K562 (cell line): ENCODE measurements around the gene DUS1L. TPM values are rescaled to one million over a fixed set of nuclear protein-coding genes. Genes with fewer than 3 reads are reported as not detected.

Experiments
- ATAC-seq: fragments of 200-7000 bp; cut with Tn5 transposase; 3 replicates; pipeline ENCODE4 v1.9.1; 2020; ENCODE audit warnings: moderate library complexity
- BruUV-seq: library from RNA; stranded (reverse); fragments of 400-500 nt; replicated peaks from 2 replicates; lab custom pipeline; 2021; lab: Mats Ljungman, UMichigan
- CTCF ChIA-PET: fragments of 300-600 bp; formaldehyde crosslinking; extraction: SDS; loops from one replicate; lab custom pipeline; 2021; ENCODE audit warnings: low intra/inter-chr PET ratio; lab: Yijun Ruan, JAX
- POLR2A ChIA-PET: fragments of 300-600, 350-650 bp; sonication (Branson Sonifier 250); formaldehyde crosslinking; extraction: SDS; loops from one replicate; lab custom pipeline; 2021; ENCODE audit warnings: antibody characterized with exemption, inconsistent platforms; lab: Yijun Ruan, JAX
- DNase-seq, 4 experiments: peaks; one replicate each; pipeline versions ENCODE4 v3.0.0 to v3.0.0-alpha.2; 2011 to 2018; ENCODE audit warnings: low spot score in 3 of 4, mixed read lengths in 3 of 4; ENCODE audit errors: extremely low read depth in 1 of 4
- FAIRE-seq: peaks from 2 replicates; lab custom pipeline; 2011; peaks lifted over from hg19 to GRCh38; lab: Jason Lieb, UNC
- H2AFZ ChIP-seq: 2 replicates; pipeline ENCODE4 v1.6.0; 2011; ENCODE audit warnings: low read depth, low read length, control low read depth, inconsistent platforms
- H3K27ac ChIP-seq: fragments of 200-600 bp; 3 replicates; pipeline ENCODE4 v1.8.0; 2011; ENCODE audit warnings: low read depth, mild to moderate bottlenecking, control low read depth, inconsistent platforms, low read length, moderate library complexity, mixed read lengths; ENCODE audit errors: extremely low read depth
- H3K27me3 ChIP-seq, 2 experiments: fragments of 300-600 bp in 1 of 2; 2 replicates in 1 of 2; 3 replicates in 1 of 2; pipeline versions ENCODE4 v1.6.0 to v1.8.0; 2011; ENCODE audit warnings: inconsistent platforms in 2 of 2, low read length in 2 of 2, mild to moderate bottlenecking in 1 of 2, mixed read lengths in 1 of 2, moderate library complexity in 1 of 2; ENCODE audit not compliant: control insufficient read depth in 2 of 2, insufficient read depth in 2 of 2
- H3K36me3 ChIP-seq: fragments of 300-600 bp; 3 replicates; pipeline ENCODE4 v1.8.0; 2011; ENCODE audit warnings: mild to moderate bottlenecking, low read length, inconsistent platforms; ENCODE audit not compliant: control insufficient read depth, insufficient read depth
- H3K4me1 ChIP-seq, 2 experiments: fragments of 200-600 bp in 1 of 2; replicated peaks in 1 of 2; 2 replicates in 1 of 2; 3 replicates in 1 of 2; pipeline versions ENCODE4 v1.5.1 to v1.8.0; 2011; ENCODE audit warnings: inconsistent platforms in 2 of 2, low read length in 2 of 2, mild to moderate bottlenecking in 1 of 2, mixed read lengths in 1 of 2, moderate library complexity in 1 of 2; ENCODE audit not compliant: control insufficient read depth in 2 of 2, insufficient read depth in 2 of 2
- H3K4me2 ChIP-seq: 2 replicates; pipeline ENCODE4 v1.6.1; 2011; ENCODE audit warnings: low read length, control low read depth, inconsistent platforms, mixed read lengths; ENCODE audit not compliant: insufficient read depth
- H3K4me3 ChIP-seq: fragments of 200-600 bp; sonication (generic), shearing (Covaris generic); 2 replicates; pipeline ENCODE4 v1.5.1; 2016; ENCODE audit warnings: control low read depth, inconsistent platforms
- H3K79me2 ChIP-seq: fragments of 200-600 bp; 3 replicates; pipeline ENCODE4 v1.8.0; 2011; ENCODE audit warnings: low read length, inconsistent platforms; ENCODE audit not compliant: control insufficient read depth, insufficient read depth
- H3K9ac ChIP-seq, 2 experiments: 2 replicates each; pipeline versions ENCODE4 v1.6.0 to v1.6.1; 2011; ENCODE audit warnings: low read depth in 2 of 2, low read length in 2 of 2, control low read depth in 1 of 2, inconsistent platforms in 1 of 2, mild to moderate bottlenecking in 1 of 2, mixed read lengths in 1 of 2; ENCODE audit not compliant: insufficient read depth in 1 of 2
- H3K9me1 ChIP-seq: one replicate; pipeline ENCODE4 v1.6.0; 2011; ENCODE audit warnings: inconsistent platforms, mild to moderate bottlenecking, low read length, moderate library complexity; ENCODE audit not compliant: control insufficient read depth, insufficient read depth
- H3K9me3 ChIP-seq: replicated peaks from 2 replicates; pipeline ENCODE4 v1.5.1; 2011; ENCODE audit warnings: low read depth, low read length, inconsistent platforms; ENCODE audit not compliant: control insufficient read depth, insufficient read depth
- H4K20me1 ChIP-seq: replicated peaks from 2 replicates; pipeline ENCODE4 v1.6.1; 2011; ENCODE audit warnings: low read length, inconsistent platforms, mixed read lengths; ENCODE audit not compliant: control insufficient read depth, insufficient read depth
- CBX1 ChIP-seq: sonication (generic); IDR thresholded peaks from 2 replicates; pipeline ENCODE4 v1.6.1; 2016; ENCODE audit warnings: antibody characterized with exemption, low read depth, mild to moderate bottlenecking
- FOXJ3 ChIP-seq: sonication (generic); formaldehyde crosslinking; IDR thresholded peaks from 2 replicates; pipeline ENCODE4 v1.4.0; 2020; ENCODE audit warnings: mild to moderate bottlenecking, missing genetic modification reagents
- MAX ChIP-seq: sonication (generic); formaldehyde crosslinking; IDR thresholded peaks from 2 replicates; pipeline ENCODE4 v1.9.0; 2022; ENCODE audit warnings: mild to moderate bottlenecking, missing genetic modification reagents
- MTA2 ChIP-seq: fragments of 450-650 bp; IDR thresholded peaks from 2 replicates; pipeline ENCODE4 v1.6.1; 2016; ENCODE audit warnings: low read depth
- NFE2 ChIP-seq: IDR thresholded peaks from 2 replicates; pipeline ENCODE4 v1.6.1; 2014; ENCODE audit warnings: antibody characterized with exemption, low read depth
- OTX1 ChIP-seq: fragments of 450-650 bp; formaldehyde crosslinking; IDR thresholded peaks from 2 replicates; pipeline ENCODE4 v1.4.0; 2022; ENCODE audit warnings: mild to moderate bottlenecking
- POLR2A ChIP-seq: fragments of 450-650 bp; conservative IDR thresholded peaks from 2 replicates; pipeline ENCODE4 v1.6.1; 2016
- POLR2G ChIP-seq: fragments of 200-400 bp; formaldehyde crosslinking; IDR thresholded peaks from 2 replicates; pipeline ENCODE4 v1.6.1; 2017; ENCODE audit warnings: low read depth, mild to moderate bottlenecking, antibody characterized with exemption, low read length, moderate library complexity
- PRPF4 ChIP-seq: fragments of 200-400 bp; formaldehyde crosslinking; IDR thresholded peaks from one replicate; pipeline ENCODE4 v1.6.1; 2017; ENCODE audit warnings: low read length, low read depth, mild to moderate bottlenecking; ENCODE audit not compliant: insufficient read depth, poor library complexity, severe bottlenecking
- PTBP1 ChIP-seq: fragments of 200-400 bp; formaldehyde crosslinking; IDR thresholded peaks from 2 replicates; pipeline ENCODE4 v1.6.1; 2017; ENCODE audit warnings: low read depth, low read length
- RBFOX2 ChIP-seq: fragments of 200-400 bp; formaldehyde crosslinking; IDR thresholded peaks from 2 replicates; pipeline ENCODE4 v1.6.1; 2017; ENCODE audit warnings: low read depth, mild to moderate bottlenecking, low read length, moderate library complexity
- RBM22 ChIP-seq: fragments of 200-400 bp; formaldehyde crosslinking; IDR thresholded peaks from 2 replicates; pipeline ENCODE4 v1.6.1; 2018; ENCODE audit warnings: low read length, low read depth; ENCODE audit not compliant: poor library complexity, severe bottlenecking
- SAP30 ChIP-seq: fragments of 200-600 bp; sonication (generic); IDR thresholded peaks from 2 replicates; pipeline ENCODE4 v1.6.1; 2012; ENCODE audit warnings: borderline replicate concordance, low read depth, mild to moderate bottlenecking, moderate library complexity, low read length, control low read depth, inconsistent platforms; ENCODE audit not compliant: insufficient read depth, poor library complexity, severe bottlenecking
- SIN3A ChIP-seq, 2 experiments: fragments of 150-350 bp in 1 of 2; IDR thresholded peaks; 2 replicates each; pipeline ENCODE4 v1.6.1; 2011 to 2016; ENCODE audit warnings: borderline replicate concordance in 2 of 2, low read depth in 2 of 2, low read length in 2 of 2, mild to moderate bottlenecking in 2 of 2, moderate library complexity in 2 of 2; ENCODE audit not compliant: control insufficient read depth in 1 of 2
- SRSF1 ChIP-seq: fragments of 200-400 bp; formaldehyde crosslinking; IDR thresholded peaks from 2 replicates; pipeline ENCODE4 v1.6.1; 2017; ENCODE audit warnings: mild to moderate bottlenecking, low read depth, low read length, moderate library complexity
- ZFX ChIP-seq: sonication (generic); formaldehyde crosslinking; IDR thresholded peaks from 2 replicates; pipeline ENCODE4 v1.8.0; 2022; ENCODE audit warnings: mild to moderate bottlenecking, missing genetic modification reagents, moderate library complexity
- ZNF133 ChIP-seq: fragments of 250-450 bp; sonication (Bioruptor Pico); IDR thresholded peaks from 2 replicates; pipeline ENCODE4 v1.4.0; 2020; ENCODE audit warnings: mild to moderate bottlenecking
- ZNF77 ChIP-seq: fragments of 250-450 bp; sonication (Bioruptor Pico); IDR thresholded peaks from 2 replicates; pipeline ENCODE4 v1.5.0; 2020
- WGBS: fragments of 100-300 bp; shearing (Covaris generic); methylation state at CpG from one replicate; pipeline ENCODE4 v1.1.6; 2016; ENCODE audit warnings: low coverage, mixed read lengths; ENCODE audit not compliant: insufficient coverage; ENCODE audit errors: missing lambda C conversion rate; 5-methylcytosine and 5-hydroxymethylcytosine counted together
- in situ Hi-C: fragments of 300-500 bp; cut with MboI; formaldehyde crosslinking; loops from 4 replicates; pipeline ENCODE4 v1.15.0; 2018; ENCODE audit warnings: inconsistent platforms, mixed read lengths
- intact Hi-C: fragments of 100-400 bp; cut with micrococcal nuclease; formaldehyde crosslinking; loops from 2 replicates; pipeline ENCODE4 v1.14.2; 2022
- polyA plus RNA-seq, 8 experiments: library from polyadenylated mRNA; depleted of rRNA in 4 of 8; stranded (reverse) in 5 of 8; unstranded in 3 of 8; fragments of >200 nt; fragmentation: Nextera tagmentation in 2 of 8; fragmentation: Illumina TruSeq in 1 of 8; extraction: Ambion mirVana in 2 of 8; extraction: Trizol in 1 of 8; gene quantifications; 2 replicates each; pipeline versions ENCODE4 v1.2.1 to v1.2.3, GENCODE V29; 2011 to 2014; ENCODE audit warnings: inconsistent platforms in 1 of 8, missing spikeins in 1 of 8
- total RNA-seq, 7 experiments: library from RNA; depleted of rRNA in 6 of 7; stranded (reverse); fragments of >200 nt in 6 of 7; fragmentation: Illumina TruSeq in 2 of 7; extraction: Trizol in 2 of 7; gene quantifications; 2 replicates each; pipeline versions ENCODE4 v1.2.1 to v1.2.3, GENCODE V29; 2011 to 2021; ENCODE audit warnings: low replicate concordance in 1 of 7

DUS1L gene
- total and polyA plus RNA-seq, 9 of the 15 experiments (the other 6 are each of a cell fraction or from before 2014, with no cell fraction given) = 7.8 to 210 (median 83.9) TPM

- TF ChIP-seq SAP30 (peak; percentile 57), SRSF1 (0 out of 2 replicates have a peak, but pooled peaks have one; percentile 8), MTA2 (no peak), POLR2A (peak; percentile 33; the same call in 1 of the 2 replicates), PTBP1 (0 out of 2 replicates have a peak, but pooled peaks have one; percentile 18), ZNF77 (CRISPR knock-in tag) (no peak)
Measured at GRCh38 chr17:82095777-82096708, 30.4 kb upstream of the DUS1L start (continued).

- Histone ChIP-seq H4K20me1 (peaks cover 38% of the 10 kb centered on the region), H2AFZ (no peak overlapping the region), H3K9me3 (no peaks in the 10 kb centered on the region), H3K4me1 (peaks cover 24 to 88% of the 10 kb centered on the region in 2 experiments), H3K4me2 (peak overlapping the region; percentile 78), H3K27me3 (no peaks in the 10 kb centered on the region), H3K79me2 (peaks cover 78% of the 10 kb centered on the region), H3K27ac (peak overlapping the region; percentile 94), H3K9ac (peak overlapping the region; percentile 95 to 100), H3K4me3 (peak overlapping the region; percentile 97; the same call in 1 of the 2 replicates), H3K9me1 (no peaks in the 10 kb centered on the region), H3K36me3 (peaks cover 65% of the 10 kb centered on the region)
- in situ Hi-C loops (no loop called here), intact Hi-C loops (loop anchor here (5.0 kb wide), 1 partner anchor 63 kb away; the partner anchor contains the start of gene RAC3)
- no peak for FAIRE-seq
- ChIA-PET CTCF (no interaction called here), POLR2A (interaction anchor here (0.6 to 2.0 kb wide), 8 partner anchors 9 to 1016 kb away, joined by 3 to 11 read pairs (median 6); no protein-coding TSS in a partner anchor)
- WGBS = 93% methylated on average over 18 of the region's 37 CpGs
- no peak for ATAC-seq
- no peak for DNase-seq
- BruUV-seq = no TSS peak
- TF ChIP-seq RBFOX2 = peak; percentile 58
- TF ChIP-seq CBX1 = no peak
- peak; percentile 40 for TF ChIP-seq PRPF4
- no peak for TF ChIP-seq ZFX
- peak; percentile 44 for TF ChIP-seq POLR2A
- no peak for TF ChIP-seq NFE2
- TF ChIP-seq RBM22 = peak; percentile 41
- no peak for TF ChIP-seq ZNF133 (CRISPR knock-in tag)
- TF ChIP-seq MAX (CRISPR knock-in tag) = no peak
- peak in 1 of 2 experiments; percentile 12; a peak in 1 of 4 replicates for TF ChIP-seq SIN3A (IDR thresholded peaks at IDR 0.05; ENCODE audit: borderline replicate concordance in 2 of 2, control insufficient read depth in 1 of 2, low read depth in 2 of 2, low read length in 2 of 2)
- no peak for TF ChIP-seq FOXJ3 (CRISPR knock-in tag)
- TF ChIP-seq POLR2G = peak; percentile 24
- no peak for TF ChIP-seq OTX1 (CRISPR knock-in tag)
Measured at GRCh38 chr17:82094931-82095776, 29.6 kb upstream of the DUS1L start.
